ENCODE data around the gene SKP1. TPM values are rescaled to one million over a fixed set of nuclear protein-coding genes. Genes with fewer than 3 reads are reported as not detected.
A peak's percentile ranks its signal among the peaks of the same experiment; 100 is the strongest.

Gene SKP1
- total RNA-seq, 1 experiment from 2014 or later, result 415 TPM

DNA sequence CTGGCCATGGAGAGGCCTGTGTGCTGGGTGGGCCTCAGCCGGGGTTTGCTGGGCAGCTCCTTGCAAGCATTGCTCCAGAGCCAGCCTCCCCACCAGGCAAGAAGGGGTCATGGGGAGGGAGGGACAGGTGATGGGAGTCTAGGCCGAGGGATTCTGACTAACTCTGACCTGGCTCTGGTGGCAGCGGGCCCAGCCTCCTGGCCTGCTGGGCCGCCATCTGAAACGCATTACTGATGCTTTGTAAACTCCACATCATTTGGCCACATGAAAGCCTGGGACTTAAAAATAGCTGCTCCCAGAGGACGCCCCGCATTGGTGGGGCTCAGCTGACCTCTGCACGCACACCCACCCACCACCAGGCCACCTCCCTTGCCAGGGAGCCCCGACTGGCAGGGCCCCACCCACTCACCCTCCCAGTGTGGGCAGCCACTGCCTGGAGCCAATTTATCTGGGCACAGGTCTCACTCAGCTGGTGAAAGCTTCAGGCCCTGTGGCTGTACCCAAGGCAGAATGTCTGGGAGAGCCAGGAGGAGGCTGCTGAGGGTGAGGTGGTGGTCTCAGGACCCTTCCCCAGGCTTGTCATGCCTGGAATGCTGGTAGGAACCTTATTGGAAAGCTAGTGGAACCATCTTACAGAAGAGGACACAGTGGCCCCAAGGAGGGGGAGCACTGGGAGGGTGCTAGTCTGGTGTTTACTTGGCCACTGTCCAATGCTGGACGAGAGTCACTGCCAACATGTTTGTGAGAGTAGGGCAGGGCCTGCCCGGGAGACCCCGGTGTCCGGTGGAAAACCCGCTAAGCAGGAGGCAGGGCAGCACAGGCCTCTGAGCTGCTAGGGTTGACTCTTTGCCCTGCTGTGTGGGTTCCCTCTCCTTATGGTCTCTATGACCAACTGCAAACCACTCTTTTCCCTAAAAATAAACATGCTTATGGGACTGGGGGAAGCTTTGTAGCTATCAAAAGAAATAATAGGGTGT, 51.4 kb downstream of the SKP1 start:
- BruUV-seq (replicated peaks), result no TSS peak
- peak; percentile 92 for DNase-seq (ENCODE audit: unreplicated experiment)
- TF ChIP-seq, protein P1, sequence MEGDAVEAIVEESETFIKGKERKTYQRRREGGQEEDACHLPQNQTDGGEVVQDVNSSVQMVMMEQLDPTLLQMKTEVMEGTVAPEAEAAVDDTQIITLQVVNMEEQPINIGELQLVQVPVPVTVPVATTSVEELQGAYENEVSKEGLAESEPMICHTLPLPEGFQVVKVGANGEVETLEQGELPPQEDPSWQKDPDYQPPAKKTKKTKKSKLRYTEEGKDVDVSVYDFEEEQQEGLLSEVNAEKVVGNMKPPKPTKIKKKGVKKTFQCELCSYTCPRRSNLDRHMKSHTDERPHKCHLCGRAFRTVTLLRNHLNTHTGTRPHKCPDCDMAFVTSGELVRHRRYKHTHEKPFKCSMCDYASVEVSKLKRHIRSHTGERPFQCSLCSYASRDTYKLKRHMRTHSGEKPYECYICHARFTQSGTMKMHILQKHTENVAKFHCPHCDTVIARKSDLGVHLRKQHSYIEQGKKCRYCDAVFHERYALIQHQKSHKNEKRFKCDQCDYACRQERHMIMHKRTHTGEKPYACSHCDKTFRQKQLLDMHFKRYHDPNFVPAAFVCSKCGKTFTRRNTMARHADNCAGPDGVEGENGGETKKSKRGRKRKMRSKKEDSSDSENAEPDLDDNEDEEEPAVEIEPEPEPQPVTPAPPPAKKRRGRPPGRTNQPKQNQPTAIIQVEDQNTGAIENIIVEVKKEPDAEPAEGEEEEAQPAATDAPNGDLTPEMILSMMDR (IDR thresholded peaks at IDR 0.05; ENCODE audit: unreplicated experiment), result no peak
- H3K27me3 Mint-ChIP-seq (ENCODE audit: insufficient read depth, unreplicated experiment), result no peaks in the 10 kb centered on the region
- H3K27ac Mint-ChIP-seq (ENCODE audit: low read depth, unreplicated experiment), result peak overlapping the region; percentile 8
- intact Hi-C loops (cut with micrococcal nuclease), result no loop called here
- peaks cover 27% of the 10 kb centered on the region for H3K36me3 Mint-ChIP-seq (ENCODE audit: insufficient read depth, unreplicated experiment)
- CTCF ChIA-PET, result interaction anchor here (0.6 to 2.8 kb wide), 6 partner anchors 14 to 1013 kb away, joined by 3 to 29 read pairs (median 10); no protein-coding TSS in a partner anchor
- H3K9me3 Mint-ChIP-seq (ENCODE audit: unreplicated experiment), result no peaks in the 10 kb centered on the region
- peaks cover 18% of the 10 kb centered on the region for H3K4me1 Mint-ChIP-seq (ENCODE audit: insufficient read depth, unreplicated experiment)
- no peak overlapping the region for H3K4me3 Mint-ChIP-seq (ENCODE audit: unreplicated experiment)
- POLR2A ChIA-PET, result interaction anchor here (0.8 to 1.7 kb wide), 5 partner anchors 11 to 86 kb away, joined by 3 to 8 read pairs (median 4); partner anchors contain the start of gene SKP1

GRCh38 chr5:134124289-134125038, 52.3 kb downstream of the SKP1 start:
- TF ChIP-seq, protein P1 (IDR thresholded peaks at IDR 0.05; ENCODE audit: unreplicated experiment), result no peak
- CTCF ChIA-PET, result interaction anchor here (0.5 to 3.2 kb wide), 8 partner anchors 13 to 1401 kb away, joined by 3 to 29 read pairs (median 10); no protein-coding TSS in a partner anchor
- Mint-ChIP-seq H3K36me3 (ENCODE audit: insufficient read depth, unreplicated experiment) (peaks cover 30% of the 10 kb centered on the region), H3K27ac (ENCODE audit: low read depth, unreplicated experiment) (no peak overlapping the region), H3K27me3 (ENCODE audit: insufficient read depth, unreplicated experiment) (no peaks in the 10 kb centered on the region), H3K4me3 (ENCODE audit: unreplicated experiment) (no peak overlapping the region), H3K9me3 (ENCODE audit: unreplicated experiment) (no peaks in the 10 kb centered on the region), H3K4me1 (ENCODE audit: insufficient read depth, unreplicated experiment) (peaks cover 18% of the 10 kb centered on the region)
- BruUV-seq (replicated peaks), result no TSS peak
- POLR2A ChIA-PET, result interaction anchor here (0.8 to 1.7 kb wide), 4 partner anchors 12 to 65 kb away, joined by 3 to 8 read pairs (median 4); partner anchors contain the start of gene SKP1
- intact Hi-C loops (cut with micrococcal nuclease), result no loop called here
- peak; percentile 76 for DNase-seq (ENCODE audit: unreplicated experiment)

- BruUV-seq (replicated peaks), result no TSS peak
- TF ChIP-seq, protein P1 (IDR thresholded peaks at IDR 0.05; ENCODE audit: unreplicated experiment), result no peak
- DNase-seq (ENCODE audit: unreplicated experiment), result no peak
- intact Hi-C loops (cut with micrococcal nuclease), result no loop called here
- Mint-ChIP-seq H3K9me3 (ENCODE audit: unreplicated experiment) (no peaks in the 10 kb centered on the region), H3K36me3 (ENCODE audit: insufficient read depth, unreplicated experiment) (peaks cover 26% of the 10 kb centered on the region), H3K27me3 (ENCODE audit: insufficient read depth, unreplicated experiment) (no peaks in the 10 kb centered on the region), H3K4me3 (ENCODE audit: unreplicated experiment) (no peak overlapping the region), H3K27ac (ENCODE audit: low read depth, unreplicated experiment) (no peak overlapping the region), H3K4me1 (ENCODE audit: insufficient read depth, unreplicated experiment) (peaks cover 18% of the 10 kb centered on the region)
- ChIA-PET CTCF (interaction anchor here (0.6 to 3.2 kb wide), 5 partner anchors 17 to 175 kb away, joined by 3 to 19 read pairs (median 17); no protein-coding TSS in a partner anchor), POLR2A (interaction anchor here (0.6 to 1.7 kb wide), 3 partner anchors 13 to 82 kb away, joined by 3 to 8 read pairs (median 3); no protein-coding TSS in a partner anchor)
These were observed 53.4 kb downstream of the SKP1 start for GRCh38 chr5:134123360-134123759.
